Medulla oblongata (tissue), 1 donor: ENCODE data around the gene STAT5B.

Experiments used
- DNase-seq: peaks from one replicate; pipeline ENCODE4 v3.0.0-alpha.2; 2015; ENCODE audit errors: extremely low spot score

Gene STAT5B

DNA sequence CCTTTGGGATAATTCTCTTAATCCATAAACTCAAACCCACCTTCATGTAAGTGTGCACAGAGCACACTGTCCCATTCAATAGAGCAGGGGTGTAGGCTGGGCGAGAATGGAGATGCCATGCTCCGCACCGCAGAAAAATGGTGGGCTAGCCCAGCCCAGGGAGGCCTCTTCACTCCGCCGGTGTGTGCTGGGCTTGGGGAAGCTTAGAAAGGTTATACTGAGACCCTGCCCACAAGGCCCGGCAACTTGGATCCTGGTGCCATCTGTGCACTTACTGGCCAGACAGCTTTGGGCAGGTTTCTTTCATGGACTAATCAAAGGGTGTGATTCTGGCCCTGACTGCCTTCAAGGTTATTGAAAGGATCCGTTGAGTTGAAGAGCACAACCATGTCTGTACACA lies 8.4 kb upstream of the STAT5B start:
- no peak for DNase-seq

DNA sequence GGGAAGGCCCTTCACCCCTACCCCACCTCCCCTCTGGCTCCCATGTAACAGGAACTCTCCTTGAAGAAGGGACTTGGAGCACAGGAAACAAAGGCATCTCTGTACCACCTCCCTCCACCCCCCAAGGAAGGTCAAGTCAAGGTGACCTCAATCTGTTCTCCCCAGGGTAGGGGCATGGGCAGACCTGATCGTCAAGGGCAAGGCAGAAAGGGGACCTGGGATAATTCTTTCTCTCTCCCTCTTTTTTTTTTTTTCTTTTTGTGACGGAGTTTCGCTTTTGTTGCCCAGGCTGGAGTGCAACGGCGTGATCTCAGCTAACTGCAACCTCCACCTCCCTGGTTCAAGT lies 7.8 kb upstream of the STAT5B start:
- no peak for DNase-seq

DNA sequence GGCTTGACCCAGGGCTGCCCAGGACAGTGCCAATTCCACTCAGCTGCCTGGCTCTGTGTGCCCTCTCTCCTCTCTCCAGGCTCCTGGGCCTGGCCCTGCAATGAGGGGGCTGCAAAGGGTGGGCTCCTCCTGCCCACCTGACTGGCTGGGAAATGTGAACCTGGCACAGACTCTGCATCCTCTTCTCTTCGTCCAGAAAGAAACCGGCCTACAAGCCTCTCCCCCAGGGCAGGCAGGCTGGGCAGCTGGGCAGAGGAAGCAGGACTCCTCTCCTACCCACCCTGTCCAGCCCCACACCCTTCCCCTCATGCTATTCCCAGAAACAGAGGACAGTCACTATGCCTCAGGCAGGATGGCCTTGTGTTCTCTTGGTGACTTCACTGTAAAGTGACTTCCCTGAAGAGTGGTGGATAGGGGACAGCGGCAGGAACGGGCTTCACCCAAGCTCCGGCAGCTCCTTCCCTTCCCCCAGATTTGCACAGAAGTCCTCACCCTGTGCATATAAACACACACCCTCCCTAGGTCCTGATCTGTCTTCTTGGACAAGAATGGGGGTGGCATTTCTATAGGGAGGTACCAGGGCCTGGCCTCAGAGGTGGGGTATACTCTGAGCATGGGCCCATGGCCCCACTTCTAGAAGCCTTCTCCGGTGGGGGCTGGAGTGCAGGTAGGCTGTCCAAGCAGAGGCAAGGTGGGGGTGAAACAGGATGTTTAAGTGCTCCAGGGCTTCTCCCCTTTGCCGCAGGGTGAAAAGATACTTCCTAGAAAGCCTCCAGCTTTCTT lies 7.2 kb upstream of the STAT5B start:
- DNase-seq = no peak

DNA sequence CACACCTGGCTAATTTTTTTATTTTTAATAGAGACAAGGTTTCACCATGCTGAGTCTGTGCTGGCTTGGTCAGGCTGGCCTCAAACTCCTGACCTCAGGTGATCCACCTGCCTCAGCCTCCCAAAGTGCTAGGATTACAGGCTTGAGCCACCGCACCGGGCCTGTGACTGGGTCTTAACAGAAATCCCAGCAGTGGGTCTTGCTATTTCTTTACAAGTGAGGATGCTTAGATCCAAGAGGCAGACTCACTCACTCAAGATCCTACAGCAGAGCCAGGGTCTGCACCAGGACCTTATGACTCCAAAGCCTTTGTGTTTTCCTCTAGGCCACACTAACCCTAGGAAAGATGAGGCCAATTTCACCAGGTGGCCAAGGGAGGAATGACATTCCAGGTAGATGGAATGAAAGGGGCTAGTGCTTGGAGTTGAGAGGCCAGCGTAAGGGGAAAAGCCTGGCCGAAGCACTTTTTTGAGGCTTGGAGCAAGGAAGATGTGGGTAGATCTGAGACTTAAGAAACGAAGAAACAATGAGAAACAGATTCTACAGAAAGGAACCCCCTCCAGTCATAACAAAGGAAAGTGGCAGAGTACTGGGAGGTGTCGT lies 6.4 kb upstream of the STAT5B start:
- DNase-seq = no peak

GRCh38 chr17:42281571-42282096 lies 5.4 kb upstream of the STAT5B start:
- no peak for DNase-seq

DNA sequence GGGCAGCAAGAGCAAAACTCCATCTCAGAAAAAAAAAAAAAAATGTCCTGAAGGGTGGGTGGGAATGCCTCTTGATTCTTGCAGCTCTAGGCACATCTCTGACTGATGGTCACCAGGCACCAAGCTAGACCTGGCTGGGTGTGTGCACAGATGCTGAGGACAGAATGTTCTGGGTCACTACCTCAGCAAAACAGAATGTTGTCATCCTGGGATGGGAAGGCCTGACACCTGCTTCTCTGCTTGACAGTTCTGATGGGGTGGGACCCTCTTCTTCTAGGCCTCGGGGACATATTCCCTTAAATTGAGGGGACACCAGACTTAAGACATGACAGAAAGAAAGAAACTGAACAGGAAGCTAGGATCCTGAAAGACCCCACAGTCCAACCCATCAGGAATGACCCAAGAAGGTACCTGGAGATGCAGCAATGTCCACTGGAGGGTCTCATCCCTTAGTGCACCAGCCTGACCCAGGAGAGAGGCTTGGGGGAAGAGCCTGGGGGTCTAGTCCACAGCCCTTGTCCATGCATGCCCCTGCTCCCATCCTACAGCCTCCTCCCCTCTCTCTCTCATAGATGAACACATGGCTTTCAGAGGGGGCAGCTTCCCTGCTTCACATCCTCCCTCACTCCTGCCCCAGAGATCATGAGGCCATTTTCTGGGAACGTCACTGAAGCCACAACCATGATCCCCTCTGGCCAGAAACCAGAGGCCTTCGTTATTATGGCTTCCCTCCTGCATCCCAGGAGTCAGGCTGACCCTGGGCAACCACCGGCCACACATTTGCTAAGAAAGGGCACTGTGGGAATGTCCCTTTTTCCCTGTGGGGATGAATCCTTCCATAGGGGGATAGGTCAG lies 3.8 kb upstream of the STAT5B start:
- DNase-seq = no peak

GRCh38 chr17:42277342-42277712 lies 1.1 kb upstream of the STAT5B start:
- no peak for DNase-seq

DNA sequence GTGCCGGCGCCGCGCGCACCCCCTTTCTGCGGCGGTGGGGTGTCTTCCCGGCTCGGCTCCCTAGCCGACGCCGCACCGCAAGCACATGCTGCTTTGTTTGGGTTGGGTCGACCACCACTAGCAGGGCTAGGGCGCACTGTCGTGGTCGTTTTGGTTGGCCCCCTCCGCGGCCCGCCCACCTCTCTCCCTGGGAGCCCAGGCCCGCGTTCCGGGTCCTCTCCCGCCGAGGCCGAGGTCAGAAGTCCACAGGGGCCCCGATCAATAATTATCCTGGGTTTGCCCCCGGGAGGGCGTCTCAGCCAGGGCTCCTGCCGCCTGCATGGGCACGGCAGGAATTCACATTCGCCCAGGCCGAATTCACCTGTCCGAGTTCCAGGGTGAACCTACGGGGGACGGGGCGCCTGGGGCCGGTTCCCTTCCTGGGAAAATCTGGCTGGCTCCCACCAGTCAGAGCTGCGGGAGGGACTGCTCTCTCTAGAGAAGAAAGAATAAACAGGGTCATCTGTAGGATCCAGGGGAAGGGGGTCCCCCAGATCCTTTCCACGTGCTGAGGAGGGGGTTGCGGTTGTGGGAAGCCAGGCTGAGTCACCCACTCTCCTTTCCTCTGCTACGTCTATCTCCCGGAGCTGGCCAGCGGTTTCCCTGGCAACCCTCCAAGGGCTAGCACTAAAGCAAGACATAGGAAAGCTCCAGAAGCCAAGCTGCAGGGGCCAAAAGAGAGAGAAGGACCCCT lies 584 bp upstream of the STAT5B start:
- DNase-seq = peak; percentile 54

- no peak for DNase-seq
Observed at GRCh38 chr17:42275527-42276358, 448 bp downstream of the STAT5B start.

DNA sequence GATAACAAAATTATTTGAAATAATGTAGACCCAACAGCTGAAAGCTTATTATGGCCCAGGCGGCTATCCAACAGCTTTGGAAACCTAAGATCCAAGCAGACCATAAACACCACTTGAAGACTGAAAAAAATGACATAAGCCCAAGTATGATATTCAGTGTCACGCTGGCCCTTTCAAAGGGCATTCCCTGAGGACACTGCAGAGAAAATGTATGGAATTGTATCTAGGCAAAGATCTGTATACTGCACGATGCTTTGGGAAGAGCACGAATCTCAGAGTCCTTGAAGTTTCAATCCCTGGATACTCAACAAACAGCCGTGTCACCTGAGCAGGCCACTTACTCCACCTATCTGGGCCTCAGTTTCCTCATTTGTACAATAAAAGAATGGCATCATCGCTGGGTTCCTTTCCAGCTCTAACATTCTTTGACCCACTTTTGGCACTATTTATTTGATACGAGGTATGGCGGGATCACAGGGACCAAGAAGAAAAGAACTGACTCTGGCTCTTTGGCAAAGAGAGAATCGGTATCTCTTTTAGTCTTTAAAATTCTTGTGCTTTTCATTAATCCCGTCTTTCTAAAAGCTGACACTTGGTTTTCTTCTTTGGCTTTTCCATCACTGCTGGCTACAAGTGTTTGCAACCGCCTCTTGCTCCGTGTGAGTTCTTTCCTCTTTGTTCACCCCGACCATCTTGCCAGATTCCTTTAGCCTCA lies 1.2 kb downstream of the STAT5B start:
- DNase-seq = peak; percentile 50

DNA sequence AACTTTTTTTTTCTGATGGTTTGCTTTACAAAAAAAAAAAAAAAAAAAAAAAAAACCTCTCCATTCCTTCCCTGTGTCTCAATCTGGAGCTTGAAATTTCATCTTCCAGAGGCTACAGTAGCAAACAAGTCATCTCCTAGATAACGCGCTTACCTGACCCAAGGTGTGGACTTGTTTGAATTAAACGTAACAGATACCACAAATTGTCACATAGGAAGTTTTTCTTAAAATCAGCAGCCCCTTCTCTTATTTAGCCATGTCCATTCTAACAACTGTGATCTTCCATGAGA lies 2.0 kb downstream of the STAT5B start:
- DNase-seq = no peak

DNA sequence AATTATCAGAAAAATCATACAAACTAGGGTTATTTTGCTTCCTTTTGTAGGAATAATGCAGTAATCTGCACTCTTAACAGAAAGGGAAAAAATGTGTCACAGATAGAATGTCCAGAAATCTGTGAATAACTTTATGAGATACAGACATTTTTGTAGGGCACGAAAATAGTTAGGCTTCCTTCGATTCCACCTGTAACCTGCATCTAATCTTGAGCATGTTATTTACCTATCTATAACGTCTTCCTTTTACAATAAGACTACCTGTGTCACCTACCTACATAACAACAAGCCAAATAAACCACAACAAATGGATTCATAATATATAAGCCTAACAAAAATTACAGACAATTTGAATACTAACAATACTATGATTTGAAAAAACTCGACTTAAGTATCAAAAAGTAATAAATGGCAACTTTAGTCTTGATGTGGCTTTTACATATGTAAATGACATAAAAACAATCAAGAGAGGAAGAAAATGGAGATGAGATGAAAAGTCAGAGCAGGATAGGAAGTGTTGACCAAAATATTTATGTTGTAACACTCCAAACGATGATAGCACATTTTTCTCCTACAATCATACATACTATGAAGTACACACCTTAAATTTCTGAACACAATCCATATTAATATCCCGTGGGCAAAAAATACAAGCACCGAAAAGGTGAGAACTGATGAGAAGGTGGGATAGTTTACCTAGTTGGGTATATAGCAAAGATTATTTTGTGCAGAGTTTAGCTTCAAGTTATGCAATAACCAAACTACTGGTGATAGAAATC lies 2.5 kb downstream of the STAT5B start:
- DNase-seq = no peak

GRCh38 chr17:42272162-42272907 lies 3.9 kb downstream of the STAT5B start:
- no peak for DNase-seq

DNA sequence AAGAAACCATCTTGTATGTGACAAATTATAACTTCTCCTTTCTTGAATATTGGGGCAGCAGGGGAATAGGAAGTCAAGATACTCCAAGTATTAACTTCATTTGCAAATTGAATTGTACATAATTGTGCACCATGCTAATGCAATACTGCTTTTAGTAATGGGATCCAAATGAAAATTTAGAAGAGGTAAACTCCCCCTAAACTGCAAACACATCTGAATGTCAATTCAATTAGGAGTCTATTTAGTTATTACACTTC lies 4.5 kb downstream of the STAT5B start:
- DNase-seq = no peak

DNA sequence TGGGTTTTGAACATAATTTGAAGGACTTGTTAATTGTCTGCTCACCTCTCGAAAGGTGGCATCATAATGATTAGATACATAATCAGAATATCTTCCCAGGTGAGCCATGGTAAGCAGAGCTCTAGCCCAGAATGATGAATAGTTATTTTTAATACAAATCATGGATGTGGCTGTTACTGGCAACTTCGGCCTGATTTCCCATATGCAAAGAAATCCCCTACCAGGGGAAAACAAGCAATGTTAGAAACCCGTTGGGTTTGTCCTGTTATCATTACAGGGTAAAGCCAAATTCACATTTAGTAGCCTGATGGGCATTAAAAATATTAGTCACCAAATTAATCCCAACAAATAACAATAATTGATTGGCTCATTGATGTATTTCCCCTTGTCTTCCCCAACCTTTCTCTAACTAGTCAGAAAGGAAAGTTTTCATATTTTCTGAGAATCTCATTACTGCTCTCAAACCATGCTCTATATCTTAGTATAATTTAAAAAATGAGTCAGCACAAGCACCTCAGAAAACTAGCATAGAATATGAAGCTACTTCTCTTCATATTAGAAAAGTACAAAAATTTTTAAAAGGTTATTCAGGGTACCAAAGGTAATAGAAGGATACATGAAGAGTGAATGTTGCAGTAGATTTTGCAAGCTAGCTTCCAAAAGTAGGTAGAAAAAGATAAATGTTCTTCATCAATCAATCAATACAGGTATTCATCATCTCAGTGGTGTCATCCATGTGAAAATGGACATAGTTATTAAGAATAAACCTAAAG lies 5.0 kb downstream of the STAT5B start:
- no peak for DNase-seq

DNA sequence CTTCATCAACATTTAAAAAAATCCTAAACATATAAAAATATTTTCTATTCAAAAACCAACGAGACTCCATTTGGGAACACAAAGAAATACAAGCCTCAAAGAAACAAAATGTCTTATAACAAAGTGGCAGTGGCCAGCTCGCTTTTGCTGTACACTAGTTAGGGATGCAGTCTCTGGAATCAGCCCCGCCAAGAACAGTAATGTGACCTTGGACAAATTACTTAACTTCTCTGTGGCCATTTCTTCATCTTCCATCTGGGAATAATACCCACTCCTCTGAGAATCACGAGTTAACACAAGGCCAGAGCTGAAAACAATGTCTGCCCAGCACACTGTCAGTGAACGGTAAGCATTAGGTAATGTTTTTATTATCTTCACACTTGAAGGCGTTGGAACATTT lies 5.6 kb downstream of the STAT5B start:
- DNase-seq = no peak

DNA sequence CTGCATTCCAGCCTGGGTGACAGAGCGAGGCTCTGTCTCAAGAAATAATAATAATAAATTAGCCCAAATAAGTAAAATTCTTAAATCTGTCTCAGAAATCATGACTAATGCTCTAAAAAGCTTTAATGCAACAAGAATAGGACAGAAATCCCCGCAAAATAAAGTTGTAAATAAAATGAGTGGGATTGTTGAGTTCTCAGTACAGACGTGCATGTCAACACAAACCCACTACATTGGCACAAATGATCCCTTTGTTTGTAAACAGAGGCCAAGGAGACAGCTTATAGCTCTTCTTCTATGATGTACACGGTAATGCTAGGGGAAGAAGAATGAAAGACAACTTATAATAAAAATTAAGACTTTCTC lies 6.0 kb downstream of the STAT5B start:
- DNase-seq = no peak

GRCh38 chr17:42268236-42268635 lies 8.0 kb downstream of the STAT5B start:
- DNase-seq = no peak
